ENCODE results near the gene CLDN9. TPM values are rescaled to one million over a fixed set of nuclear protein-coding genes. Genes with fewer than 3 reads are reported as not detected.

The CLDN9 gene
- total RNA-seq, 1 experiment from 2014 or later, result 1.3 TPM

- Histone ChIP-seq H3K23ac (ENCODE audit: insufficient read length, low read depth, low read length) (no peak overlapping the region), H2BK20ac (ENCODE audit: low read depth, low read length, poor library complexity, severe bottlenecking) (no peak overlapping the region), H2BK5ac (ENCODE audit: insufficient read length, low read length) (no peak overlapping the region), H2AK5ac (ENCODE audit: insufficient read length, low read length) (no peak overlapping the region), H2BK12ac (ENCODE audit: insufficient read length, low read depth, low read length) (no peak overlapping the region), H3K23me2 (ENCODE audit: insufficient read length, low read depth, low read length, poor library complexity, severe bottlenecking) (peaks cover 11% of the 10 kb centered on the region), H3K4ac (ENCODE audit: low read depth, low read length) (no peak overlapping the region), H3K9me3 (ENCODE audit: control insufficient read depth, low read depth, low read length) (no peaks in the 10 kb centered on the region), H3K9ac (ENCODE audit: extremely low read depth, insufficient read length, low read length) (no peak overlapping the region), H3K79me2 (ENCODE audit: insufficient read depth, low read length) (no peaks in the 10 kb centered on the region), H3K4me1 (ENCODE audit: insufficient read depth, low read length) (no peaks in the 10 kb centered on the region), H2BK15ac (ENCODE audit: low read depth, low read length) (no peak overlapping the region), H3K79me1 (ENCODE audit: insufficient read depth, low read depth, low read length, poor library complexity, severe bottlenecking) (no peaks in the 10 kb centered on the region), H3K18ac (ENCODE audit: insufficient read length, low read depth, low read length) (no peak overlapping the region), H4K20me1 (ENCODE audit: control insufficient read depth, insufficient read depth, insufficient read length) (no peaks in the 10 kb centered on the region), H3T11ph (ENCODE audit: low read length) (no peak overlapping the region), H3K14ac (ENCODE audit: insufficient read depth, low read length) (no peak overlapping the region), H2AFZ (ENCODE audit: low read length) (no peak overlapping the region), H3K27me3 (ENCODE audit: insufficient read depth, low read length) (peaks cover 2% of the 10 kb centered on the region; the same call in 1 of the 2 replicates), H3K4me2 (ENCODE audit: insufficient read depth, insufficient read length, low read length) (no peak overlapping the region), H4K91ac (ENCODE audit: insufficient read length, low read depth, low read length) (no peak overlapping the region), H3K27ac (ENCODE audit: insufficient read length, low read depth, low read length) (no peak overlapping the region), H2BK120ac (ENCODE audit: low read depth, low read length, poor library complexity, severe bottlenecking) (no peak overlapping the region), H3K56ac (ENCODE audit: insufficient read length, low read depth, low read length) (no peak overlapping the region), H4K5ac (ENCODE audit: insufficient read length, low read depth, low read length) (no peak overlapping the region), H4K8ac (replicated peaks; ENCODE audit: insufficient read length, low read depth, low read length) (no peak overlapping the region)
- Mint-ChIP-seq H3K36me3 (ENCODE audit: insufficient read depth in 1 of 3, low read depth in 3 of 3) (peaks cover 23 to 45% (median 25%) of the 10 kb centered on the region in 3 experiments), H3K27me3 (ENCODE audit: low read depth) (peaks cover 62% of the 10 kb centered on the region), H3K4me1 (peaks cover 12 to 22% of the 10 kb centered on the region in 2 experiments), H3K9me3 (no peaks in the 10 kb centered on the region; a peak in 2 of 5 replicates), H3K27ac (no peak overlapping the region), H3K4me3 (no peak overlapping the region; a peak in 1 of 5 replicates)
- no peak for DNase-seq
- TF ChIP-seq CTCF (conservative IDR thresholded peaks at IDR 0.05), result no peak
- WGBS (ENCODE audit: extremely low coverage, insufficient read length, low lambda C conversion rate), result no CpG with 5 or more reads among the region's 4 CpGs
Observed at GRCh38 chr16:3051009-3051408, 38.3 kb downstream of the CLDN9 start.
